Measurements from ENCODE around the gene MRGPRD. TPM values are rescaled to one million over a fixed set of nuclear protein-coding genes. Genes with fewer than 3 reads are reported as not detected.

MRGPRD gene
- total and polyA plus RNA-seq, 2 of the 8 experiments (the other 6 are each of a cell fraction or from before 2014, with no cell fraction given): not detected

DNA sequence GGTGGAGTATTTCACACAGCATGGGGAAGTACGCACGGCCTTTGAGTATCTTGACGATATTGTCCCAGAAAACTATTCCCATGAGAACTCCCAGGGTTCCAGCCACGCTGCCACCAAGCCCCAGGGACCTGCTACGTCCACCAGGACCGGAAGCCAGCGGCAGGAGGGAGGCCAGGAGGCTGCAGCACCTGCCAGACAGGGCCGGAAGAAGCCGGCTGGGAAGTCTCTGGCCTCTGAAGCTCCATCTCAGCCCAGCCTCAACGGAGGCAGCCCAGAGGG lies 44.5 kb downstream of the MRGPRD start:
- H3K79me1 ChIP-seq (ENCODE audit: low read depth, low read length): no peaks in the 10 kb centered on the region; the same call in 1 of the 2 replicates
- DNase-seq (ENCODE audit: low read depth in 1 of 2, low spot score in 2 of 2) (no peak), FAIRE-seq (no peak)
- H3K4me2 ChIP-seq (ENCODE audit: insufficient read depth in 1 of 2, low read depth in 2 of 2, low read length in 2 of 2): no peak overlapping the region
- no peak overlapping the region for H2AFZ ChIP-seq (ENCODE audit: low read length)
- H4K5ac ChIP-seq (ENCODE audit: insufficient read length, low read depth, low read length): no peak overlapping the region
- no peak overlapping the region for H2BK120ac ChIP-seq (replicated peaks; ENCODE audit: low read depth, low read length)
- H2AK5ac ChIP-seq (ENCODE audit: low read depth, low read length): no peak overlapping the region
- no peak overlapping the region for H3K9ac ChIP-seq (replicated peaks in 1 of 4; ENCODE audit: extremely low read depth in 1 of 4, low read depth in 3 of 4, low read length in 3 of 4)
- H2BK5ac ChIP-seq (ENCODE audit: low read depth, low read length): no peak overlapping the region
- ChIA-PET POLR2A (ENCODE audit: partially characterized antibody) (no interaction called here), CTCF (ENCODE audit: partially characterized antibody) (no interaction called here)
- peaks cover 4 to 22% (median 14%) of the 10 kb centered on the region in 4 experiments; a peak in 5 of 8 replicates for H3K36me3 ChIP-seq (ENCODE audit: control insufficient read depth in 2 of 4, insufficient read depth in 4 of 4, low read length in 3 of 4)
- H2BK15ac ChIP-seq (ENCODE audit: low read length): no peak overlapping the region
- no peaks in the 10 kb centered on the region for H3K79me2 ChIP-seq (ENCODE audit: control insufficient read depth in 1 of 2, insufficient read depth in 2 of 2, low read length in 2 of 2)
- no peak overlapping the region for H3K18ac ChIP-seq (ENCODE audit: extremely low read depth, low read length)
- 83% methylated on average over 10 of the region's 10 CpGs; no CpG with 5 or more reads in 1 of the 2 experiments for WGBS, 2 experiments (ENCODE audit: extremely low coverage in 1 of 2, insufficient coverage in 1 of 2, insufficient read length in 1 of 2, insufficient replicate concordance in 2 of 2, low coverage in 1 of 2, low lambda C conversion rate in 2 of 2, missing lambda C conversion rate in 1 of 2)
- H3K23ac ChIP-seq (ENCODE audit: insufficient read length): no peak overlapping the region
- no peaks in the 10 kb centered on the region for H3K23me2 ChIP-seq (ENCODE audit: low read depth, low read length)
- no peak overlapping the region for H4K91ac ChIP-seq (replicated peaks; ENCODE audit: insufficient read length, low read length)
- no peak overlapping the region for H3K56ac ChIP-seq (replicated peaks; ENCODE audit: insufficient read length, low read depth, low read length)
- H3K27me3 ChIP-seq (replicated peaks in 1 of 4; ENCODE audit: control insufficient read depth in 3 of 4, extremely low read depth in 1 of 4, insufficient read depth in 3 of 4, low read length in 3 of 4): no peaks in the 10 kb centered on the region
- no peaks in the 10 kb centered on the region for H3K9me3 ChIP-seq (ENCODE audit: insufficient read depth in 2 of 2, low read depth in 1 of 2, low read length in 1 of 2)
- TF ChIP-seq ASH2L (IDR thresholded peaks at IDR 0.05; ENCODE audit: low read length) (no peak), HDAC2 (IDR thresholded peaks at IDR 0.05; ENCODE audit: borderline replicate concordance in 1 of 2, low read depth in 2 of 2, low read length in 2 of 2) (no peak), SIRT6 (IDR thresholded peaks at IDR 0.05; ENCODE audit: low read length) (no peak), CEBPB (IDR thresholded peaks at IDR 0.05; ENCODE audit: low read depth, low read length) (no peak)
- no peak overlapping the region for H3K14ac ChIP-seq (ENCODE audit: insufficient read length)
- H3K27ac ChIP-seq (ENCODE audit: low read depth, low read length): no peak overlapping the region
- H4K8ac ChIP-seq (ENCODE audit: extremely low read depth, insufficient read depth, low read length): no peak overlapping the region
- H3K4me3 ChIP-seq (ENCODE audit: extremely low read depth in 1 of 4, insufficient read depth in 2 of 4, low read depth in 3 of 4, low read length in 4 of 4): no peak overlapping the region
- no peak overlapping the region for H3K4ac ChIP-seq (replicated peaks; ENCODE audit: insufficient read length, low read depth, low read length)
- H3K4me1 ChIP-seq (replicated peaks in 1 of 4; ENCODE audit: control insufficient read depth in 3 of 4, insufficient read depth in 4 of 4, low read length in 3 of 4): no peaks in the 10 kb centered on the region
- H2BK12ac ChIP-seq (ENCODE audit: low read depth, low read length): no peak overlapping the region
- H4K20me1 ChIP-seq (replicated peaks in 1 of 2; ENCODE audit: control insufficient read depth in 1 of 2, insufficient read depth in 2 of 2, low read length in 2 of 2): peaks cover 3 to 4% of the 10 kb centered on the region in 2 experiments
- H2BK20ac ChIP-seq (ENCODE audit: low read length): no peak overlapping the region

Data from H1 (cell line).